Measurements from ENCODE around the gene MARK4. TPM values are rescaled to one million over a fixed set of nuclear protein-coding genes. Genes with fewer than 3 reads are reported as not detected.

The MARK4 gene
- total RNA-seq, 4 donors from 2014 or later: 10.6 to 14.8 (median 12.0) TPM

GRCh38 chr19:45215391-45216191 lies 35.5 kb upstream of the MARK4 start:
- TF ChIP-seq, protein P1, sequence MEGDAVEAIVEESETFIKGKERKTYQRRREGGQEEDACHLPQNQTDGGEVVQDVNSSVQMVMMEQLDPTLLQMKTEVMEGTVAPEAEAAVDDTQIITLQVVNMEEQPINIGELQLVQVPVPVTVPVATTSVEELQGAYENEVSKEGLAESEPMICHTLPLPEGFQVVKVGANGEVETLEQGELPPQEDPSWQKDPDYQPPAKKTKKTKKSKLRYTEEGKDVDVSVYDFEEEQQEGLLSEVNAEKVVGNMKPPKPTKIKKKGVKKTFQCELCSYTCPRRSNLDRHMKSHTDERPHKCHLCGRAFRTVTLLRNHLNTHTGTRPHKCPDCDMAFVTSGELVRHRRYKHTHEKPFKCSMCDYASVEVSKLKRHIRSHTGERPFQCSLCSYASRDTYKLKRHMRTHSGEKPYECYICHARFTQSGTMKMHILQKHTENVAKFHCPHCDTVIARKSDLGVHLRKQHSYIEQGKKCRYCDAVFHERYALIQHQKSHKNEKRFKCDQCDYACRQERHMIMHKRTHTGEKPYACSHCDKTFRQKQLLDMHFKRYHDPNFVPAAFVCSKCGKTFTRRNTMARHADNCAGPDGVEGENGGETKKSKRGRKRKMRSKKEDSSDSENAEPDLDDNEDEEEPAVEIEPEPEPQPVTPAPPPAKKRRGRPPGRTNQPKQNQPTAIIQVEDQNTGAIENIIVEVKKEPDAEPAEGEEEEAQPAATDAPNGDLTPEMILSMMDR (IDR thresholded peaks at IDR 0.05): no peak
- DNase-seq (ENCODE audit: low spot score) (no peak), ATAC-seq (ENCODE audit: low FRiP score) (no peak)

DNA sequence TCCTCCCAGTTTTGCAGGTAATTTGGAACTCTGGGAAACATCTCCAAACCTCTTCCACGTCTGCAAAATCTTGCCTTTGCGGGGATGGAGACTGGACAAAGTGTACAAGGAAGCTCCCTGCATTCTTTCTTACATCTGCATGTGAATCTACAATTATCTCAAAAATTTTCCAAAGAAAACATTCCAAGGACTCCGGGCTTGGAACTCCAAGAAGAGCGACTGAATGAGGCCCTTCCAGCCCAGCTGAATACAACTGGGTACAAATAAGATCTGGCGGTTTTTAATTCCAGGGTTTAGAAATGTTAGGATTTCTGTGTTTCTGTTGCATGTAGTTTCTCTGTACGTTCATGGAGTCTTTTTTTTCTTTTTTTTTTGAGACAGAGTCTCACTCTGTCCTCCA lies 34.4 kb upstream of the MARK4 start:
- ATAC-seq (ENCODE audit: low FRiP score) (no peak), DNase-seq (ENCODE audit: low spot score) (no peak)
- TF ChIP-seq, protein P1 (IDR thresholded peaks at IDR 0.05): no peak

DNA sequence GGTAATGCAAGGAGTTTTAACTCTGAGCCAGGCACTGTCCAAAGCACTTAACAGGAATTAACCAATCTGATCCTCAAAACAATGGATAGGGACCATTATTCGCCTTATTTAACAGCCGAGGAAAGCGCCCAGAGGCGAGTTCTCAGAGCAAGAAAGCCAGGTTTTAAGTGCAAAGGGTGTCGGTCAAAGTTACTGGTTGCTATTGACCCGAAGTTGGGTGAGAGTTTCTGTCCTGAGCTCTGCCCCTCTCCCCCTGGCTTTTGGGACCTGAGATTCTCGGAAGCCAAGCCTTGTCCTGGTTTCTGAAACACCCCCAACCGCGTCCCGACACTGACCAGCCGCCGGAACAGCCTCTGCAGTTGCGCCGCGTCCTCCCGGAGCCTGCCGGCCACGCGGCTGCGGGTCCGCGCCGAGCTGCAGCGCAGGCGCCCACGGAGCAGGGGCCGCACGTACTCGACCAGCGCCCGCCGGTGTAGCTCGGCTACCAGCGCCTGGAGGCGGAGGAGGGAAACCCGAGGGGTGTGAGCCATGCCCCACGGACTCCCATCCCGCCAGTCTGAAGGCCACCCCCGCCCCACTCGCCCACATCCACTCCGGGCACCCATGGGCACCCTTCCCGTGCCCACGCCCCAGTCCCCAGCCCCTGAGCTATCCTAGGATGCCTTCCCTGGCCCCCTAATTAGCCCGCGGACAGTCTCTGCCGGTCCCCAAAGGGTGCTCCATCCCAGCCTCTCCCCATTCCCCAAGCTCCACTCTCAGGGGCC lies 33.7 kb upstream of the MARK4 start:
- ATAC-seq (ENCODE audit: low FRiP score): no peak
- TF ChIP-seq, protein P1 (IDR thresholded peaks at IDR 0.05): no peak

DNA sequence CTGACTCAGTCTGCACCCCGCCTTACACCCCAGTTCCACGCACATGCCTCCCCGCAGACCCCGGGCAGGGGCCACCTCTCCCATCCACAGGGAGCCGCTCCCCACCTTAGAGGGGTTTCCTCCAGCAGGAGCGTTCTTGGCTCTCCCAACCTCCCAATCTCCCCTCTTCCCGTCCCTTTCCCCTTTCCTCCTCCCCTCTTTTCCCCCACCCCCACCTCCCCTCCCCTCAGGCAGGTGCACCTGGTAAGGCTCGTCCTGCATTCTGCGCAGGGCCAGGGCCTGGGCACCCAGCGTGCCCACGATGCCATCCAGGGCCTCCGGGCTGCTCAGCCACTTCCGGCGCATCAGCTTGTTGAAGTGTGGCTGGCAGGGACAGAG lies 33.1 kb upstream of the MARK4 start:
- DNase-seq (ENCODE audit: low spot score) (no peak), ATAC-seq (ENCODE audit: low FRiP score) (no peak)
- TF ChIP-seq, protein P1 (IDR thresholded peaks at IDR 0.05): no peak

More for the DNA sequence above, 33.7 kb upstream of the MARK4 start:
- no peak for DNase-seq (ENCODE audit: low spot score)

GRCh38 chr19:45218426-45218825 lies 32.6 kb upstream of the MARK4 start:
- DNase-seq (ENCODE audit: low spot score) (no peak), ATAC-seq (ENCODE audit: low FRiP score) (no peak)
- TF ChIP-seq, protein P1 (IDR thresholded peaks at IDR 0.05): no peak

GRCh38 chr19:45218911-45219743 lies 31.9 kb upstream of the MARK4 start:
- ATAC-seq (ENCODE audit: low FRiP score): no peak
- DNase-seq (ENCODE audit: low spot score): no peak
- TF ChIP-seq, protein P1 (IDR thresholded peaks at IDR 0.05): no peak
